H9 (cell line): ENCODE results near the gene ASGR2. TPM values are rescaled to one million over a fixed set of nuclear protein-coding genes. Genes with fewer than 3 reads are reported as not detected.

Experiments used
- DNase-seq: peaks from one replicate; pipeline ENCODE4 v3.0.0-alpha.2; 2017
- H2AFZ ChIP-seq: one replicate; pipeline ENCODE4 v1.6.1; 2013; ENCODE audit warnings: mild to moderate bottlenecking, low read length, control low read depth, moderate library complexity
- H2AK5ac ChIP-seq: 2 replicates; pipeline ENCODE4 v1.6.1; 2013; ENCODE audit warnings: low read length, control low read depth, mixed read lengths; ENCODE audit not compliant: insufficient read length
- H2BK120ac ChIP-seq: one replicate; pipeline ENCODE4 v1.6.1; 2013; ENCODE audit warnings: low read depth, mild to moderate bottlenecking, low read length, control low read depth, inconsistent platforms; ENCODE audit not compliant: poor library complexity, severe bottlenecking
- H2BK12ac ChIP-seq: 2 replicates; pipeline ENCODE4 v1.6.1; 2013; ENCODE audit warnings: low read length, control low read depth, mixed read lengths, low read depth; ENCODE audit not compliant: insufficient read length
- H2BK15ac ChIP-seq: 2 replicates; pipeline ENCODE4 v1.6.1; 2013; ENCODE audit warnings: low read depth, low read length, control low read depth
- H2BK20ac ChIP-seq: one replicate; pipeline ENCODE4 v1.6.1; 2013; ENCODE audit warnings: low read depth, mild to moderate bottlenecking, low read length, control low read depth, inconsistent platforms; ENCODE audit not compliant: poor library complexity, severe bottlenecking
- H2BK5ac ChIP-seq: 2 replicates; pipeline ENCODE4 v1.6.1; 2013; ENCODE audit warnings: low read length, control low read depth, mixed read lengths; ENCODE audit not compliant: insufficient read length
- H3K14ac ChIP-seq: 2 replicates; pipeline ENCODE4 v1.6.1; 2013; ENCODE audit warnings: low read length, control low read depth; ENCODE audit not compliant: insufficient read depth
- H3K18ac ChIP-seq: 2 replicates; pipeline ENCODE4 v1.6.1; 2013; ENCODE audit warnings: low read depth, mild to moderate bottlenecking, mixed read lengths, low read length, control low read depth; ENCODE audit not compliant: insufficient read length
- H3K23ac ChIP-seq: 2 replicates; pipeline ENCODE4 v1.6.1; 2013; ENCODE audit warnings: low read length, control low read depth, mixed read lengths, low read depth; ENCODE audit not compliant: insufficient read length
- H3K23me2 ChIP-seq: 2 replicates; pipeline ENCODE4 v1.6.1; 2013; ENCODE audit warnings: low read depth, mild to moderate bottlenecking, mixed read lengths, low read length, control low read depth; ENCODE audit not compliant: insufficient read length, poor library complexity, severe bottlenecking
- H3K27ac ChIP-seq: 2 replicates; pipeline ENCODE4 v1.5.1; 2013; ENCODE audit warnings: low read length, control low read depth, mixed read lengths, low read depth; ENCODE audit not compliant: insufficient read length
- H3K27me3 ChIP-seq: 2 replicates; pipeline ENCODE4 v1.6.1; 2013; ENCODE audit warnings: low read length, control low read depth, inconsistent platforms; ENCODE audit not compliant: insufficient read depth
- H3K4ac ChIP-seq: 2 replicates; pipeline ENCODE4 v1.6.1; 2013; ENCODE audit warnings: low read depth, mild to moderate bottlenecking, control low read depth, inconsistent platforms, low read length, moderate library complexity
- H3K4me1 ChIP-seq: 2 replicates; pipeline ENCODE4 v1.6.1; 2013; ENCODE audit warnings: low read length, control low read depth, inconsistent platforms; ENCODE audit not compliant: insufficient read depth
- H3K4me2 ChIP-seq: 2 replicates; pipeline ENCODE4 v1.6.1; 2013; ENCODE audit warnings: low read length, control low read depth, mixed read lengths; ENCODE audit not compliant: insufficient read length, insufficient read depth
- H3K56ac ChIP-seq: 2 replicates; pipeline ENCODE4 v1.6.1; 2013; ENCODE audit warnings: low read depth, mild to moderate bottlenecking, mixed read lengths, low read length, control low read depth; ENCODE audit not compliant: insufficient read length
- H3K79me1 ChIP-seq: 2 replicates; pipeline ENCODE4 v1.6.1; 2013; ENCODE audit warnings: low read depth, mild to moderate bottlenecking, moderate library complexity, low read length, control low read depth, inconsistent platforms; ENCODE audit not compliant: insufficient read depth, poor library complexity, severe bottlenecking
- H3K79me2 ChIP-seq: 2 replicates; pipeline ENCODE4 v1.6.1; 2013; ENCODE audit warnings: low read length, control low read depth, inconsistent platforms; ENCODE audit not compliant: insufficient read depth
- H3K9ac ChIP-seq: 2 replicates; pipeline ENCODE4 v1.6.1; 2013; ENCODE audit warnings: low read length, control low read depth, mixed read lengths; ENCODE audit not compliant: insufficient read length; ENCODE audit errors: extremely low read depth
- H3K9me3 ChIP-seq: one replicate; pipeline ENCODE4 v1.6.1; 2013; ENCODE audit warnings: low read depth, low read length, inconsistent platforms; ENCODE audit not compliant: control insufficient read depth
- H3T11ph ChIP-seq: one replicate; pipeline ENCODE4 v1.6.1; 2013; ENCODE audit warnings: mild to moderate bottlenecking, low read length, control low read depth, inconsistent platforms
- H4K20me1 ChIP-seq: one replicate; pipeline ENCODE4 v1.6.1; 2013; ENCODE audit not compliant: control insufficient read depth, insufficient read length, insufficient read depth
- H4K5ac ChIP-seq: 2 replicates; pipeline ENCODE4 v1.6.1; 2013; ENCODE audit warnings: low read depth, mild to moderate bottlenecking, mixed read lengths, low read length, control low read depth; ENCODE audit not compliant: insufficient read length
- H4K8ac ChIP-seq: replicated peaks from 2 replicates; pipeline ENCODE4 v1.6.1; 2013; ENCODE audit warnings: low read length, control low read depth, mixed read lengths, low read depth; ENCODE audit not compliant: insufficient read length
- H4K91ac ChIP-seq: 2 replicates; pipeline ENCODE4 v1.6.1; 2013; ENCODE audit warnings: low read depth, mild to moderate bottlenecking, moderate library complexity, mixed read lengths, low read length, control low read depth; ENCODE audit not compliant: insufficient read length
- H3K27ac Mint-ChIP-seq, 3 experiments: 2 replicates in 2 of 3; 3 replicates in 1 of 3; pipeline ENCODE4 v1.8.0; 2020 to 2021; ENCODE audit warnings: mixed read lengths in 3 of 3, mild to moderate bottlenecking in 1 of 3, moderate library complexity in 1 of 3
- H3K27me3 Mint-ChIP-seq: 2 replicates; pipeline ENCODE4 v1.8.0; 2021; ENCODE audit warnings: low read depth, mild to moderate bottlenecking, moderate library complexity, mixed read lengths
- H3K36me3 Mint-ChIP-seq, 3 experiments: 2 replicates in 2 of 3; 3 replicates in 1 of 3; pipeline ENCODE4 v1.8.0; 2020 to 2021; ENCODE audit warnings: low read depth in 3 of 3, mixed read lengths in 3 of 3; ENCODE audit not compliant: insufficient read depth in 1 of 3
- H3K4me1 Mint-ChIP-seq, 2 experiments: 2 replicates each; pipeline ENCODE4 v1.8.0; 2020; ENCODE audit warnings: mixed read lengths in 2 of 2
- H3K4me3 Mint-ChIP-seq, 2 experiments: 2 replicates in 1 of 2; 3 replicates in 1 of 2; pipeline ENCODE4 v1.8.0; 2020 to 2021; ENCODE audit warnings: mild to moderate bottlenecking in 2 of 2, mixed read lengths in 2 of 2, moderate library complexity in 1 of 2
- H3K9me3 Mint-ChIP-seq, 2 experiments: 2 replicates in 1 of 2; 3 replicates in 1 of 2; pipeline ENCODE4 v1.8.0; 2020; ENCODE audit warnings: mild to moderate bottlenecking in 2 of 2, mixed read lengths in 2 of 2, moderate library complexity in 1 of 2
- CTCF ChIP-seq: fragments of 200-600 bp; sonication (generic); conservative IDR thresholded peaks from 3 replicates; pipeline ENCODE4 v1.8.0; 2021; ENCODE audit warnings: antibody characterized with exemption, mild to moderate bottlenecking
- WGBS: extraction: QIAGEN DNeasy Blood & Tissue Kit; methylation state at CpG from one replicate; pipeline ENCODE4 v1.1.7; 2013; ENCODE audit warnings: missing lambda C conversion rate, low lambda C conversion rate, mixed read lengths; ENCODE audit not compliant: insufficient read length; ENCODE audit errors: extremely low coverage; 5-methylcytosine and 5-hydroxymethylcytosine counted together
- total RNA-seq: library from RNA; stranded (reverse); gene quantifications from 2 replicates; pipeline ENCODE4 v1.2.1, GENCODE V29; 2021

The ASGR2 gene
- total RNA-seq, 1 experiment from 2014 or later, result not detected

GRCh38 chr17:7111784-7112509, 2.7 kb downstream of the ASGR2 start:
- no peak overlapping the region for H2BK120ac ChIP-seq
- no peak overlapping the region for H2BK12ac ChIP-seq
- no peak overlapping the region for H3K23ac ChIP-seq
- no peaks in the 10 kb centered on the region for H3K79me2 ChIP-seq
- no peak overlapping the region for H4K8ac ChIP-seq
- no peaks in the 10 kb centered on the region for H3K23me2 ChIP-seq
- no peak overlapping the region for H3K9ac ChIP-seq
- Mint-ChIP-seq H3K27me3 (no peaks in the 10 kb centered on the region; the same call in 1 of the 2 replicates), H3K4me1 (peaks cover 17 to 18% of the 10 kb centered on the region in 2 experiments), H3K27ac (no peak overlapping the region), H3K4me3 (no peak overlapping the region), H3K36me3 (peaks cover 0 to 2% (median 0%) of the 10 kb centered on the region in 3 experiments; a peak in 1 of 7 replicates), H3K9me3 (no peaks in the 10 kb centered on the region; a peak in 1 of 5 replicates)
- no peak overlapping the region for H3K18ac ChIP-seq
- H3K4me1 ChIP-seq, result no peaks in the 10 kb centered on the region; the same call in 1 of the 2 replicates
- H3K27ac ChIP-seq, result no peak overlapping the region
- H2AK5ac ChIP-seq, result no peak overlapping the region
- no peaks in the 10 kb centered on the region; the same call in 1 of the 2 replicates for H3K27me3 ChIP-seq
- DNase-seq, result no peak
- no peak overlapping the region for H2BK20ac ChIP-seq
- H3K4me2 ChIP-seq, result no peak overlapping the region
- H3K79me1 ChIP-seq, result no peaks in the 10 kb centered on the region
- no peak overlapping the region for H3T11ph ChIP-seq
- H4K91ac ChIP-seq, result no peak overlapping the region
- H4K5ac ChIP-seq, result no peak overlapping the region
- no peak overlapping the region for H2BK15ac ChIP-seq
- H3K56ac ChIP-seq, result no peak overlapping the region
- H3K14ac ChIP-seq, result no peak overlapping the region
- no peaks in the 10 kb centered on the region for H4K20me1 ChIP-seq
- TF ChIP-seq CTCF, result no peak
- no peak overlapping the region for H2AFZ ChIP-seq
- H3K9me3 ChIP-seq, result no peaks in the 10 kb centered on the region
- WGBS, result no CpG with 5 or more reads among the region's 12 CpGs
- no peak overlapping the region for H3K4ac ChIP-seq
- H2BK5ac ChIP-seq, result no peak overlapping the region
